ENCODE measurements around the gene ZNF280C.

Gene ZNF280C

DNA sequence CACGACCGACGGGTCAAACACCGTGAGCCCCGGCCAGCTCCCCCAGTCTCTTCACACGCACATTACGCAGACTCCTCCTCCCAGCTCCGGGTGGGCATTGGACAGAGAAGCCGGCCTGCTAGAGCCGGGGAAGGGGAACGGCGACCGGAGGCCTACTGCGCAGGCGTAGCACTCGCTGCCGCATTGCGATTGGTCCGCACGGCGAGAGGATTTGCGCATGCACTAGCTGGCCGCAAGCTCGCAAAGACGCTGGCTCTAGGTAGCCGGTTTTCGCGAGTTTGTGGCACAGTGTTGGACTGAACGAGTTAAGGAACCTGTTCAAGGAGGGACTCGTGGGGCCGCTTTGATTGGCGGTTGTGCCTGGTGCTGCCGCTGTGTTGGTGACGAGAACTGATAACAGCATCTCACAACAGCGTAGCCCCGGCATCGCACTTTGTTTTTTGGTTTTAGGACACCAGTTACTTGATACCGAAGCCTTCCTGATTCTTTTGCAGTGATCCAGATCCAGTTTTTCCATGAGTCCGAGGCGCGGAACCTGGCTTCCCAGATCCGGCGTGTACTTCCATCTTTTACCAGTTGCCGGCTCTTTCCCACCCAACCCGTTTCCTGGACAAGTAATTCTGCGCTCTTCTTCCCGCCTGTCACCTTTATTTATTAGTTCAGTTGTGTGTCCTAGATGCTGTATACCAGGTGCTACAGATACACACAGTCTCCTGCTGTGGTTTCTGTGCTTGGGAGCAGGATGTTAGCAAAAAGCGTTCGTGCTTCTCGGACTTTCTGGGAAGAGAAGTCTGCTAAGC, 102.8 kb downstream of the ZNF280C start, which contains the start of gene AIFM1 (continued):
- TF ChIP-seq, protein P1, sequence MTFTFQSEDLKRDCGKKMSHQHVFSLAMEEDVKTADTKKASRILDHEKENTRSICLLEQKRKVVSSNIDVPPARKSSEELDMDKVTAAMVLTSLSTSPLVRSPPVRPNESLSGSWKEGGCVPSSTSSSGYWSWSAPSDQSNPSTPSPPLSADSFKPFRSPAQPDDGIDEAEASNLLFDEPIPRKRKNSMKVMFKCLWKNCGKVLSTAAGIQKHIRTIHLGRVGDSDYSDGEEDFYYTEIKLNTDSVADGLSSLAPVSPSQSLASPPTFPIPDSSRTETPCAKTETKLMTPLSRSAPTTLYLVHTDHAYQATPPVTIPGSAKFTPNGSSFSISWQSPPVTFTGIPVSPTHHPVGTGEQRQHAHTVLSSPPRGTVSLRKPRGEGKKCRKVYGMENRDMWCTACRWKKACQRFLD (tag by site-specific recombination; IDR thresholded peaks at IDR 0.05) = no peak
- TF ChIP-seq SETDB1 (IDR thresholded peaks at IDR 0.05; ENCODE audit: insufficient read length, low read length) = no peak
- no peak for TF ChIP-seq RBAK (tag by site-specific recombination; IDR thresholded peaks at IDR 0.05)
- peak; percentile 82 for TF ChIP-seq KLF7 (tag by site-specific recombination; IDR thresholded peaks at IDR 0.05; ENCODE audit: borderline replicate concordance)
- TF ChIP-seq, protein P2, sequence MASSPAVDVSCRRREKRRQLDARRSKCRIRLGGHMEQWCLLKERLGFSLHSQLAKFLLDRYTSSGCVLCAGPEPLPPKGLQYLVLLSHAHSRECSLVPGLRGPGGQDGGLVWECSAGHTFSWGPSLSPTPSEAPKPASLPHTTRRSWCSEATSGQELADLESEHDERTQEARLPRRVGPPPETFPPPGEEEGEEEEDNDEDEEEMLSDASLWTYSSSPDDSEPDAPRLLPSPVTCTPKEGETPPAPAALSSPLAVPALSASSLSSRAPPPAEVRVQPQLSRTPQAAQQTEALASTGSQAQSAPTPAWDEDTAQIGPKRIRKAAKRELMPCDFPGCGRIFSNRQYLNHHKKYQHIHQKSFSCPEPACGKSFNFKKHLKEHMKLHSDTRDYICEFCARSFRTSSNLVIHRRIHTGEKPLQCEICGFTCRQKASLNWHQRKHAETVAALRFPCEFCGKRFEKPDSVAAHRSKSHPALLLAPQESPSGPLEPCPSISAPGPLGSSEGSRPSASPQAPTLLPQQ (tag by site-specific recombination; IDR thresholded peaks at IDR 0.05) = peak; percentile 88
- TF ChIP-seq, protein P3, sequence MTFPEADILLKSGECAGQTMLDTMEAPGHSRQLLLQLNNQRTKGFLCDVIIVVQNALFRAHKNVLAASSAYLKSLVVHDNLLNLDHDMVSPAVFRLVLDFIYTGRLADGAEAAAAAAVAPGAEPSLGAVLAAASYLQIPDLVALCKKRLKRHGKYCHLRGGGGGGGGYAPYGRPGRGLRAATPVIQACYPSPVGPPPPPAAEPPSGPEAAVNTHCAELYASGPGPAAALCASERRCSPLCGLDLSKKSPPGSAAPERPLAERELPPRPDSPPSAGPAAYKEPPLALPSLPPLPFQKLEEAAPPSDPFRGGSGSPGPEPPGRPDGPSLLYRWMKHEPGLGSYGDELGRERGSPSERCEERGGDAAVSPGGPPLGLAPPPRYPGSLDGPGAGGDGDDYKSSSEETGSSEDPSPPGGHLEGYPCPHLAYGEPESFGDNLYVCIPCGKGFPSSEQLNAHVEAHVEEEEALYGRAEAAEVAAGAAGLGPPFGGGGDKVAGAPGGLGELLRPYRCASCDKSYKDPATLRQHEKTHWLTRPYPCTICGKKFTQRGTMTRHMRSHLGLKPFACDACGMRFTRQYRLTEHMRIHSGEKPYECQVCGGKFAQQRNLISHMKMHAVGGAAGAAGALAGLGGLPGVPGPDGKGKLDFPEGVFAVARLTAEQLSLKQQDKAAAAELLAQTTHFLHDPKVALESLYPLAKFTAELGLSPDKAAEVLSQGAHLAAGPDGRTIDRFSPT (tag by site-specific recombination; IDR thresholded peaks at IDR 0.05) = no peak
- TF ChIP-seq ZNF169 (tag by site-specific recombination; IDR thresholded peaks at IDR 0.05) = 0 out of 2 replicates have a peak, but pooled peaks have one; percentile 29
- TF ChIP-seq GFI1B (tag by site-specific recombination; IDR thresholded peaks at IDR 0.05) = no peak
- peak; percentile 41; the same call in 1 of the 2 replicates for TF ChIP-seq MYNN (tag by site-specific recombination; IDR thresholded peaks at IDR 0.05; ENCODE audit: borderline replicate concordance)
- peak; percentile 78 for TF ChIP-seq ZNF76 (tag by site-specific recombination; IDR thresholded peaks at IDR 0.05; ENCODE audit: borderline replicate concordance, low read depth)
- TF ChIP-seq EGR2 (tag by site-specific recombination; IDR thresholded peaks at IDR 0.05; ENCODE audit: low read depth) = no peak
- no peak for TF ChIP-seq ZNF830 (tag by site-specific recombination; IDR thresholded peaks at IDR 0.05; ENCODE audit: low read depth)
- peak; percentile 85 for TF ChIP-seq ZNF600 (tag by site-specific recombination; IDR thresholded peaks at IDR 0.05)
- TF ChIP-seq ZNF248 (tag by site-specific recombination; IDR thresholded peaks at IDR 0.05) = no peak
- TF ChIP-seq, protein P4, sequence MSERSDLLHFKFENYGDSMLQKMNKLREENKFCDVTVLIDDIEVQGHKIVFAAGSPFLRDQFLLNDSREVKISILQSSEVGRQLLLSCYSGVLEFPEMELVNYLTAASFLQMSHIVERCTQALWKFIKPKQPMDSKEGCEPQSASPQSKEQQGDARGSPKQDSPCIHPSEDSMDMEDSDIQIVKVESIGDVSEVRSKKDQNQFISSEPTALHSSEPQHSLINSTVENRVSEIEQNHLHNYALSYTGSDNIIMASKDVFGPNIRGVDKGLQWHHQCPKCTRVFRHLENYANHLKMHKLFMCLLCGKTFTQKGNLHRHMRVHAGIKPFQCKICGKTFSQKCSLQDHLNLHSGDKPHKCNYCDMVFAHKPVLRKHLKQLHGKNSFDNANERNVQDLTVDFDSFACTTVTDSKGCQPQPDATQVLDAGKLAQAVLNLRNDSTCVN (tag by site-specific recombination; optimal IDR thresholded peaks at IDR 0.05) = peak; percentile 79
- TF ChIP-seq ZNF514 (tag by site-specific recombination; IDR thresholded peaks at IDR 0.05) = no peak
- TF ChIP-seq, protein P5, sequence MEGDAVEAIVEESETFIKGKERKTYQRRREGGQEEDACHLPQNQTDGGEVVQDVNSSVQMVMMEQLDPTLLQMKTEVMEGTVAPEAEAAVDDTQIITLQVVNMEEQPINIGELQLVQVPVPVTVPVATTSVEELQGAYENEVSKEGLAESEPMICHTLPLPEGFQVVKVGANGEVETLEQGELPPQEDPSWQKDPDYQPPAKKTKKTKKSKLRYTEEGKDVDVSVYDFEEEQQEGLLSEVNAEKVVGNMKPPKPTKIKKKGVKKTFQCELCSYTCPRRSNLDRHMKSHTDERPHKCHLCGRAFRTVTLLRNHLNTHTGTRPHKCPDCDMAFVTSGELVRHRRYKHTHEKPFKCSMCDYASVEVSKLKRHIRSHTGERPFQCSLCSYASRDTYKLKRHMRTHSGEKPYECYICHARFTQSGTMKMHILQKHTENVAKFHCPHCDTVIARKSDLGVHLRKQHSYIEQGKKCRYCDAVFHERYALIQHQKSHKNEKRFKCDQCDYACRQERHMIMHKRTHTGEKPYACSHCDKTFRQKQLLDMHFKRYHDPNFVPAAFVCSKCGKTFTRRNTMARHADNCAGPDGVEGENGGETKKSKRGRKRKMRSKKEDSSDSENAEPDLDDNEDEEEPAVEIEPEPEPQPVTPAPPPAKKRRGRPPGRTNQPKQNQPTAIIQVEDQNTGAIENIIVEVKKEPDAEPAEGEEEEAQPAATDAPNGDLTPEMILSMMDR (tag by site-specific recombination; IDR thresholded peaks at IDR 0.05) = no peak
- peak; percentile 89 for TF ChIP-seq SP2 (tag by site-specific recombination; IDR thresholded peaks at IDR 0.05)
- TF ChIP-seq, protein P6, sequence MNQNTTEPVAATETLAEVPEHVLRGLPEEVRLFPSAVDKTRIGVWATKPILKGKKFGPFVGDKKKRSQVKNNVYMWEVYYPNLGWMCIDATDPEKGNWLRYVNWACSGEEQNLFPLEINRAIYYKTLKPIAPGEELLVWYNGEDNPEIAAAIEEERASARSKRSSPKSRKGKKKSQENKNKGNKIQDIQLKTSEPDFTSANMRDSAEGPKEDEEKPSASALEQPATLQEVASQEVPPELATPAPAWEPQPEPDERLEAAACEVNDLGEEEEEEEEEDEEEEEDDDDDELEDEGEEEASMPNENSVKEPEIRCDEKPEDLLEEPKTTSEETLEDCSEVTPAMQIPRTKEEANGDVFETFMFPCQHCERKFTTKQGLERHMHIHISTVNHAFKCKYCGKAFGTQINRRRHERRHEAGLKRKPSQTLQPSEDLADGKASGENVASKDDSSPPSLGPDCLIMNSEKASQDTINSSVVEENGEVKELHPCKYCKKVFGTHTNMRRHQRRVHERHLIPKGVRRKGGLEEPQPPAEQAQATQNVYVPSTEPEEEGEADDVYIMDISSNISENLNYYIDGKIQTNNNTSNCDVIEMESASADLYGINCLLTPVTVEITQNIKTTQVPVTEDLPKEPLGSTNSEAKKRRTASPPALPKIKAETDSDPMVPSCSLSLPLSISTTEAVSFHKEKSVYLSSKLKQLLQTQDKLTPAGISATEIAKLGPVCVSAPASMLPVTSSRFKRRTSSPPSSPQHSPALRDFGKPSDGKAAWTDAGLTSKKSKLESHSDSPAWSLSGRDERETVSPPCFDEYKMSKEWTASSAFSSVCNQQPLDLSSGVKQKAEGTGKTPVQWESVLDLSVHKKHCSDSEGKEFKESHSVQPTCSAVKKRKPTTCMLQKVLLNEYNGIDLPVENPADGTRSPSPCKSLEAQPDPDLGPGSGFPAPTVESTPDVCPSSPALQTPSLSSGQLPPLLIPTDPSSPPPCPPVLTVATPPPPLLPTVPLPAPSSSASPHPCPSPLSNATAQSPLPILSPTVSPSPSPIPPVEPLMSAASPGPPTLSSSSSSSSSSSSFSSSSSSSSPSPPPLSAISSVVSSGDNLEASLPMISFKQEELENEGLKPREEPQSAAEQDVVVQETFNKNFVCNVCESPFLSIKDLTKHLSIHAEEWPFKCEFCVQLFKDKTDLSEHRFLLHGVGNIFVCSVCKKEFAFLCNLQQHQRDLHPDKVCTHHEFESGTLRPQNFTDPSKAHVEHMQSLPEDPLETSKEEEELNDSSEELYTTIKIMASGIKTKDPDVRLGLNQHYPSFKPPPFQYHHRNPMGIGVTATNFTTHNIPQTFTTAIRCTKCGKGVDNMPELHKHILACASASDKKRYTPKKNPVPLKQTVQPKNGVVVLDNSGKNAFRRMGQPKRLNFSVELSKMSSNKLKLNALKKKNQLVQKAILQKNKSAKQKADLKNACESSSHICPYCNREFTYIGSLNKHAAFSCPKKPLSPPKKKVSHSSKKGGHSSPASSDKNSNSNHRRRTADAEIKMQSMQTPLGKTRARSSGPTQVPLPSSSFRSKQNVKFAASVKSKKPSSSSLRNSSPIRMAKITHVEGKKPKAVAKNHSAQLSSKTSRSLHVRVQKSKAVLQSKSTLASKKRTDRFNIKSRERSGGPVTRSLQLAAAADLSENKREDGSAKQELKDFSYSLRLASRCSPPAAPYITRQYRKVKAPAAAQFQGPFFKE (tag by site-specific recombination; IDR thresholded peaks at IDR 0.05; ENCODE audit: borderline replicate concordance) = no peak

Measured in HEK293 (cell line).